K562 (cell line): Measurements from ENCODE around the gene TICRR. TPM values are rescaled to one million over a fixed set of nuclear protein-coding genes. Genes with fewer than 3 reads are reported as not detected.

Experiments used
- CHD4 ChIP-seq: fragments of 200-600 bp; sonication (generic); IDR thresholded peaks from 3 replicates; pipeline ENCODE4 v1.6.1; 2012; ENCODE audit warnings: low read depth, mild to moderate bottlenecking, mixed read lengths, low read length, inconsistent platforms; ENCODE audit not compliant: insufficient read depth, insufficient replicate concordance, poor library complexity, severe bottlenecking
- CREB1 ChIP-seq, 2 experiments: sonication (generic) in 1 of 2; formaldehyde crosslinking in 1 of 2; IDR thresholded peaks; 2 replicates each; pipeline versions ENCODE4 v1.6.1 to v1.8.0; 2012 to 2022; ENCODE audit warnings: inconsistent platforms in 1 of 2, mild to moderate bottlenecking in 1 of 2, missing genetic modification reagents in 1 of 2, moderate library complexity in 1 of 2
- EGR1 ChIP-seq: fragments of 450-650 bp; conservative IDR thresholded peaks from 2 replicates; pipeline ENCODE4 v1.6.1; 2017; ENCODE audit warnings: mild to moderate bottlenecking
- KLF16 ChIP-seq: IDR thresholded peaks from 2 replicates; pipeline ENCODE4 v1.6.1; 2016; ENCODE audit warnings: antibody characterized with exemption
- NFE2L1 ChIP-seq: fragments of 450-650 bp; IDR thresholded peaks from 2 replicates; pipeline ENCODE4 v1.6.1; 2016; ENCODE audit warnings: missing genetic modification characterization, low read depth, mild to moderate bottlenecking, missing compliant biosample characterization, moderate library complexity, borderline replicate concordance
- NR0B1 ChIP-seq: fragments of 450-650 bp; IDR thresholded peaks from one replicate; pipeline ENCODE4 v1.6.1; 2018; ENCODE audit warnings: mild to moderate bottlenecking, moderate library complexity; ENCODE audit not compliant: partially characterized antibody
- RB1 ChIP-seq: fragments of 450-650 bp; IDR thresholded peaks from 2 replicates; pipeline ENCODE4 v1.6.1; 2017; ENCODE audit warnings: low read depth, mild to moderate bottlenecking
- SLC30A9 ChIP-seq: fragments of 250-450 bp; sonication (Bioruptor Pico); IDR thresholded peaks from 2 replicates; pipeline ENCODE4 v1.8.0; 2022; ENCODE audit warnings: mild to moderate bottlenecking, moderate library complexity
- SMAD2 ChIP-seq: fragments of 150-350 bp; IDR thresholded peaks from 2 replicates; pipeline ENCODE4 v1.6.1; 2014; ENCODE audit warnings: low read depth, mild to moderate bottlenecking, low read length
- SMAD4 ChIP-seq: fragments of 250-450 bp; sonication (Bioruptor Pico); conservative IDR thresholded peaks from 2 replicates; pipeline ENCODE4 v1.8.0; 2021; ENCODE audit warnings: inconsistent platforms, mild to moderate bottlenecking, moderate library complexity
- TCF15 ChIP-seq: fragments of 250-450 bp; sonication (Bioruptor Pico); IDR thresholded peaks from 2 replicates; pipeline ENCODE4 v1.8.0; 2022; ENCODE audit warnings: moderate library complexity, mild to moderate bottlenecking, inconsistent platforms
- TRIM25 ChIP-seq: fragments of 450-650 bp; IDR thresholded peaks from 2 replicates; pipeline ENCODE4 v1.7.0; 2016; ENCODE audit warnings: borderline replicate concordance
- ZBTB17 ChIP-seq: fragments of 450-650 bp; formaldehyde crosslinking; IDR thresholded peaks from 2 replicates; pipeline ENCODE4 v1.4.0; 2020; ENCODE audit warnings: mild to moderate bottlenecking
- ZBTB5 ChIP-seq: fragments of 450-650 bp; IDR thresholded peaks from 2 replicates; pipeline ENCODE4 v1.6.1; 2017; ENCODE audit warnings: antibody characterized with exemption
- ZNF133 ChIP-seq: fragments of 250-450 bp; sonication (Bioruptor Pico); IDR thresholded peaks from 2 replicates; pipeline ENCODE4 v1.4.0; 2020; ENCODE audit warnings: mild to moderate bottlenecking
- ZNF175 ChIP-seq: fragments of 200-800 bp; sonication (Bioruptor generic); IDR thresholded peaks from 2 replicates; pipeline ENCODE4 v1.6.1; 2016; ENCODE audit warnings: low read depth, mild to moderate bottlenecking, missing genetic modification characterization, missing compliant biosample characterization
- ZNF79 ChIP-seq: fragments of 250-450 bp; sonication (Bioruptor Pico); IDR thresholded peaks from 2 replicates; pipeline ENCODE4 v1.4.0; 2020; ENCODE audit warnings: low read depth, mild to moderate bottlenecking, moderate library complexity
- polyA plus RNA-seq, 8 experiments: library from polyadenylated mRNA; depleted of rRNA in 4 of 8; stranded (reverse) in 5 of 8; unstranded in 3 of 8; fragments of >200 nt; fragmentation: Nextera tagmentation in 2 of 8; fragmentation: Illumina TruSeq in 1 of 8; extraction: Ambion mirVana in 2 of 8; extraction: Trizol in 1 of 8; gene quantifications; 2 replicates each; pipeline versions ENCODE4 v1.2.1 to v1.2.3, GENCODE V29; 2011 to 2014; ENCODE audit warnings: inconsistent platforms in 1 of 8, missing spikeins in 1 of 8
- total RNA-seq, 7 experiments: library from RNA; depleted of rRNA in 6 of 7; stranded (reverse); fragments of >200 nt in 6 of 7; fragmentation: Illumina TruSeq in 2 of 7; extraction: Trizol in 2 of 7; gene quantifications; 2 replicates each; pipeline versions ENCODE4 v1.2.1 to v1.2.3, GENCODE V29; 2011 to 2021; ENCODE audit warnings: low replicate concordance in 1 of 7

The TICRR gene
- total and polyA plus RNA-seq, 9 of the 15 experiments (the other 6 are each of a cell fraction or from before 2014, with no cell fraction given), result 0.84 to 22.9 (median 13.7) TPM

- TF ChIP-seq ZBTB5 (no peak; the same call in 1 of the 2 replicates), RB1 (peak; percentile 80), NR0B1 (no peak), ZNF133 (CRISPR knock-in tag) (no peak), EGR1 (no peak), SMAD2 (no peak), ZNF175 (peak; percentile 65; the same call in 1 of the 2 replicates), TRIM25 (no peak), ZNF79 (no peak), SLC30A9 (CRISPR knock-in tag) (no peak), SMAD4 (CRISPR knock-in tag) (no peak), CHD4 (no peak), TCF15 (CRISPR knock-in tag) (no peak), CREB1 (IDR thresholded peaks at IDR 0.05) (peak; percentile 62), CREB1 (CRISPR knock-in tag; IDR thresholded peaks at IDR 0.05) (peak; percentile 61; the same call in 1 of the 2 replicates), NFE2L1 (no peak), ZBTB17 (CRISPR knock-in tag) (no peak), KLF16 (no peak)
Measured at GRCh38 chr15:89575146-89575655, at the start of gene TICRR (continued).
